ENCODE measurements around the gene SNX32. TPM values are rescaled to one million over a fixed set of nuclear protein-coding genes. Genes with fewer than 3 reads are reported as not detected.

Gene SNX32
- total RNA-seq, 2 experiments from 2014 or later = 0.33 to 0.61 TPM

DNA sequence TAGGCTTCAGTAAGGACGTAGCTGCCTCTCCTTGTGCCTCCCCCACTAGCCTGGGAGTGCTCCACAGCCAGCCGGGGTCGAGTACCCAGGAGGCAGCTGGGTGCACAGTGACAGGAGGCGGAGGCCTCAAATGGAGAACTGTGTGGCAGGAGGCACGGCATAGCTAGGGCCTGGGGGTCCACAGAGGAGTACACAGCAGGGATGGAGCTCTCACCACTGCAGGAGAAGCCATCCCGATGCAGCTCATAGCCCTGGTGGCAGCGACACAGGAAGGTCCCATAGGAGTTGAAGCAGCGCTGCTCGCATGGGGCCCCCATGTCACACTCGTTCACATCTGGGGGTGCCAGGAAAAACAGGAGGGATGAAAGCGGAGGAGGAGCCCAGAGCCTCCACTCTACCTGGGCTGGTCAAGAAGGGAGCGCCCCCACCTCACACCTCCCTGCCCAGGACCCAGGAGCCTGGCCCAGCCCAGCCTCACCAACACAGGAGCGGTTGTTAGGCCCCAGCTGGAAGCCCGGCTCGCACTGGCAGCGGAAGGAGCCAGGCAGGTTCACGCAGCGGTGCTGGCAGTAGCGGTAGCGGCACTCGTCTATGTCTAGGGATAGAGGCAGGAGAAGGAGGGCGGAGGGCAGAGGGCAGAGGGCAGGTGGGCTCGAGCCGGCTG lies 36.0 kb downstream of the SNX32 start:
- Mint-ChIP-seq H3K4me3 (peak overlapping the region; percentile 42), H3K27ac (no peak overlapping the region), H3K4me1 (ENCODE audit: low read depth) (peaks cover 16% of the 10 kb centered on the region), H3K27me3 (no peaks in the 10 kb centered on the region), H3K9me3 (no peaks in the 10 kb centered on the region), H3K36me3 (ENCODE audit: low read depth) (peaks cover 27% of the 10 kb centered on the region)
- Histone ChIP-seq H3K27me3 (ENCODE audit: control insufficient read depth in 1 of 2, insufficient read depth in 2 of 2, low read length in 2 of 2) (no peaks in the 10 kb centered on the region), H3K36me3 (ENCODE audit: insufficient read depth, low read length) (peaks cover 33% of the 10 kb centered on the region), H3K4me1 (ENCODE audit: insufficient read depth, low read length) (peaks cover 41% of the 10 kb centered on the region), H3K4me3 (ENCODE audit: low read length) (no peak overlapping the region), H3K9me3 (ENCODE audit: control insufficient read depth in 1 of 2, insufficient read depth in 1 of 2, low read length in 2 of 2) (no peaks in the 10 kb centered on the region), H3K27ac (ENCODE audit: low read depth in 1 of 2, low read length in 2 of 2) (no peak overlapping the region)
- intact Hi-C loops (cut with DNase I, micrococcal nuclease) = no loop called here
- ChIA-PET CTCF (interaction anchor here (1.0 to 1.8 kb wide), 3 partner anchors 10 to 19 kb away, joined by 3 to 14 read pairs (median 3); partner anchors contain the start of genes FIBP and MUS81), POLR2A (interaction anchor here (0.9 to 7.1 kb wide), 4 partner anchors 10 to 29 kb away, joined by 3 to 137 read pairs (median 4); partner anchors contain the start of genes CFL1, FIBP and MUS81)
- ATAC-seq (ENCODE audit: poor library complexity) = no peak
- no peak for TF ChIP-seq CTCF (IDR thresholded peaks at IDR 0.05)
- no peak for DNase-seq

GRCh38 chr11:65870307-65870658 lies 36.5 kb downstream of the SNX32 start:
- intact Hi-C loops (cut with DNase I, micrococcal nuclease) = no loop called here
- POLR2A ChIA-PET = interaction anchor here (0.9 to 7.1 kb wide), 4 partner anchors 11 to 28 kb away, joined by 3 to 137 read pairs (median 10); partner anchors contain the start of genes CCDC85B, CFL1 and MUS81
- Mint-ChIP-seq H3K27ac (no peak overlapping the region), H3K4me3 (peak overlapping the region; percentile 48), H3K36me3 (ENCODE audit: low read depth) (peaks cover 22% of the 10 kb centered on the region), H3K27me3 (no peaks in the 10 kb centered on the region), H3K4me1 (ENCODE audit: low read depth) (peaks cover 16% of the 10 kb centered on the region), H3K9me3 (no peaks in the 10 kb centered on the region)
- peaks cover 28% of the 10 kb centered on the region for H3K36me3 ChIP-seq (ENCODE audit: insufficient read depth, low read length)
- CTCF ChIA-PET = interaction anchor here (1.0 to 1.8 kb wide), 3 partner anchors 11 to 18 kb away, joined by 3 to 14 read pairs (median 7); partner anchors contain the start of genes FIBP and MUS81
- no peak overlapping the region for H3K4me3 ChIP-seq (ENCODE audit: low read length)
- no peak for TF ChIP-seq CTCF (IDR thresholded peaks at IDR 0.05)
- H3K4me1 ChIP-seq (ENCODE audit: insufficient read depth, low read length) = peaks cover 41% of the 10 kb centered on the region
- ATAC-seq (ENCODE audit: poor library complexity) = no peak
- no peak for DNase-seq
- no peak overlapping the region for H3K27ac ChIP-seq (ENCODE audit: low read depth in 1 of 2, low read length in 2 of 2)
- no peaks in the 10 kb centered on the region for H3K27me3 ChIP-seq (ENCODE audit: control insufficient read depth in 1 of 2, insufficient read depth in 2 of 2, low read length in 2 of 2)
- no peaks in the 10 kb centered on the region for H3K9me3 ChIP-seq (ENCODE audit: control insufficient read depth in 1 of 2, insufficient read depth in 1 of 2, low read length in 2 of 2)

DNA sequence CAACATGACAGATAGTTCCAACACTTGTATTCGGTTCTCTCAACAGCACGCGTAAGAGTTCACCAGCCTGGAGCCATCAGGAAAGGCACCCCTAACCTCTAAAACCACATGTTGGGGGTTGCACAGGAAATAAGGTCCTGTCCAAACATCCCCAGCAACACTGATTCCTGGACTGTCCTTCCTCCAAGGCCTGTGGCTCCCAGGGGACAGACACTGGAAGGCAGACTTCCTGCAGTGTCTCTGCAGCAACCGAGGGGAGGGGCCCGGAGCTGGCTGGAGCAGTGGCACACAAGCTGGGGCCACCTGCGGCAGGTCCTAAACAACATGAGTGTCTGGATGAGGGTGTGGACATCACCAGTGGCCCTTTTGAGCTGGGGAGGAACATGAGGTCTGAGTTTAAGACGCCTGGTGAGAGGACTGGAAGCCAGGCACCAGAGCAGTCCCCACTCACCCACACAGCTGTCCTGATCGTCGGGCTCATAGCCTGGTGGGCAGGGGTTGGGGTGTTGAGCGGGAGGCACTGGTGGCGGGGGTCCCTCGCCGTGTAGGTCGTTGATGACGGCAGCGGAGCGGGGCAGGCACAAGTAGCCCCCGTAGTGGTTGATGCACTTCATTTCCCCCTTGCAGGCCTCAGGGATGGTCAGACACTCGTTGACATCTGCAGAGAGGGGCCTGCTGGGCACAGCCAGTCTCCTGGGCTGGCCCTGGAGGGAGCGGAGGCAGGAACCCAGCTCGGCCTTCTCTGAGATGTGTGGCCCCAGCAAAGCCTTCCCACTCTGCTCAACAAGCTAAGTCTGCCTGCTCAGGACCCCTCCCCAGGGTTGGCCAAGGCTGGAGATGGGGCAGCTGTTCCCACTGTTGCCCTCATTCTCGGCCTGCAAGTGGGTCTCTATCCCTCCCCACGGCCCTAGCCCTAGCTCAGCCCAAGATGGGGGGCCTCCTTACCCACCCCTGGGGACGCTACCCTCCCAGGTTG lies 37.2 kb downstream of the SNX32 start:
- Histone ChIP-seq H3K4me1 (ENCODE audit: insufficient read depth, low read length) (peaks cover 41% of the 10 kb centered on the region), H3K27me3 (ENCODE audit: control insufficient read depth in 1 of 2, insufficient read depth in 2 of 2, low read length in 2 of 2) (no peaks in the 10 kb centered on the region), H3K36me3 (ENCODE audit: insufficient read depth, low read length) (peaks cover 21% of the 10 kb centered on the region), H3K4me3 (ENCODE audit: low read length) (no peak overlapping the region), H3K27ac (ENCODE audit: low read depth in 1 of 2, low read length in 2 of 2) (no peak overlapping the region), H3K9me3 (ENCODE audit: control insufficient read depth in 1 of 2, insufficient read depth in 1 of 2, low read length in 2 of 2) (no peaks in the 10 kb centered on the region)
- intact Hi-C loops (cut with DNase I, micrococcal nuclease) = no loop called here
- no peak for ATAC-seq (ENCODE audit: poor library complexity)
- ChIA-PET POLR2A (interaction anchor here (0.7 to 7.1 kb wide), 5 partner anchors 9 to 20 kb away, joined by 3 to 137 read pairs (median 7); partner anchors contain the start of genes CCDC85B, CFL1, CTSW and FIBP), CTCF (interaction anchor here (1.0 to 1.5 kb wide), 3 partner anchors 11 to 18 kb away, joined by 3 to 7 read pairs (median 5); partner anchors contain the start of genes FIBP and MUS81)
- Mint-ChIP-seq H3K9me3 (no peaks in the 10 kb centered on the region), H3K4me3 (peak overlapping the region; percentile 48), H3K4me1 (ENCODE audit: low read depth) (peaks cover 16% of the 10 kb centered on the region), H3K27me3 (no peaks in the 10 kb centered on the region), H3K27ac (no peak overlapping the region), H3K36me3 (ENCODE audit: low read depth) (peaks cover 14% of the 10 kb centered on the region)
- no peak for TF ChIP-seq CTCF (IDR thresholded peaks at IDR 0.05)
- DNase-seq = no peak

Data from CD4-positive, alpha-beta T cell (primary cell).